RWPE2 (cell line): ENCODE results near the gene MTA3.

Experiments used
- ATAC-seq: fragments of 200-7000 bp; cut with Tn5 transposase; 3 replicates; pipeline ENCODE4 v1.9.1; 2021; ENCODE audit warnings: low read depth
- DNase-seq: peaks from one replicate; pipeline ENCODE4 v3.0.0-alpha.2; 2020; ENCODE audit warnings: low spot score
- H3K27ac ChIP-seq: fragments of 450-650 bp; 2 replicates; pipeline ENCODE4 v1.5.1; 2017; ENCODE audit warnings: mild to moderate bottlenecking; ENCODE audit not compliant: poor library complexity, severe bottlenecking
- H3K27me3 ChIP-seq: fragments of 250-450 bp; sonication (Bioruptor Pico); 2 replicates; pipeline ENCODE4 v1.5.1; 2021; ENCODE audit warnings: mild to moderate bottlenecking, moderate library complexity; ENCODE audit not compliant: insufficient read depth, poor library complexity, severe bottlenecking
- H3K36me3 ChIP-seq: fragments of 250-450 bp; sonication (Bioruptor Pico); 2 replicates; pipeline ENCODE4 v1.5.1; 2020; ENCODE audit warnings: low read depth, mild to moderate bottlenecking, moderate library complexity
- H3K4me1 ChIP-seq: fragments of 250-450 bp; sonication (Bioruptor Pico); 2 replicates; pipeline ENCODE4 v1.5.1; 2021; ENCODE audit warnings: mild to moderate bottlenecking, moderate library complexity; ENCODE audit not compliant: insufficient read depth, poor library complexity, severe bottlenecking
- H3K4me3 ChIP-seq: fragments of 250-450 bp; sonication (Bioruptor Pico); 2 replicates; pipeline ENCODE4 v1.5.1; 2021; ENCODE audit warnings: mild to moderate bottlenecking, moderate library complexity; ENCODE audit not compliant: severe bottlenecking
- H3K9me3 ChIP-seq: fragments of 250-450 bp; sonication (Bioruptor Pico); 2 replicates; pipeline ENCODE4 v1.5.1; 2021; ENCODE audit warnings: mild to moderate bottlenecking, moderate library complexity; ENCODE audit not compliant: severe bottlenecking
- TF ChIP-seq, protein P1 (sequence below): fragments of 450-650 bp; IDR thresholded peaks from one replicate; pipeline ENCODE4 v1.5.1; 2017; ENCODE audit warnings: mild to moderate bottlenecking, moderate library complexity; ENCODE audit not compliant: poor library complexity, severe bottlenecking

Gene MTA3

GRCh38 chr2:42706836-42707235, 138.4 kb downstream of the MTA3 start:
- DNase-seq, result no peak
- Histone ChIP-seq H3K27ac (no peak overlapping the region), H3K4me3 (no peak overlapping the region), H3K9me3 (no peaks in the 10 kb centered on the region), H3K4me1 (no peaks in the 10 kb centered on the region), H3K36me3 (peaks cover 6% of the 10 kb centered on the region), H3K27me3 (no peaks in the 10 kb centered on the region)
- TF ChIP-seq, protein P1, sequence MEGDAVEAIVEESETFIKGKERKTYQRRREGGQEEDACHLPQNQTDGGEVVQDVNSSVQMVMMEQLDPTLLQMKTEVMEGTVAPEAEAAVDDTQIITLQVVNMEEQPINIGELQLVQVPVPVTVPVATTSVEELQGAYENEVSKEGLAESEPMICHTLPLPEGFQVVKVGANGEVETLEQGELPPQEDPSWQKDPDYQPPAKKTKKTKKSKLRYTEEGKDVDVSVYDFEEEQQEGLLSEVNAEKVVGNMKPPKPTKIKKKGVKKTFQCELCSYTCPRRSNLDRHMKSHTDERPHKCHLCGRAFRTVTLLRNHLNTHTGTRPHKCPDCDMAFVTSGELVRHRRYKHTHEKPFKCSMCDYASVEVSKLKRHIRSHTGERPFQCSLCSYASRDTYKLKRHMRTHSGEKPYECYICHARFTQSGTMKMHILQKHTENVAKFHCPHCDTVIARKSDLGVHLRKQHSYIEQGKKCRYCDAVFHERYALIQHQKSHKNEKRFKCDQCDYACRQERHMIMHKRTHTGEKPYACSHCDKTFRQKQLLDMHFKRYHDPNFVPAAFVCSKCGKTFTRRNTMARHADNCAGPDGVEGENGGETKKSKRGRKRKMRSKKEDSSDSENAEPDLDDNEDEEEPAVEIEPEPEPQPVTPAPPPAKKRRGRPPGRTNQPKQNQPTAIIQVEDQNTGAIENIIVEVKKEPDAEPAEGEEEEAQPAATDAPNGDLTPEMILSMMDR, result no peak
- ATAC-seq, result no peak

DNA sequence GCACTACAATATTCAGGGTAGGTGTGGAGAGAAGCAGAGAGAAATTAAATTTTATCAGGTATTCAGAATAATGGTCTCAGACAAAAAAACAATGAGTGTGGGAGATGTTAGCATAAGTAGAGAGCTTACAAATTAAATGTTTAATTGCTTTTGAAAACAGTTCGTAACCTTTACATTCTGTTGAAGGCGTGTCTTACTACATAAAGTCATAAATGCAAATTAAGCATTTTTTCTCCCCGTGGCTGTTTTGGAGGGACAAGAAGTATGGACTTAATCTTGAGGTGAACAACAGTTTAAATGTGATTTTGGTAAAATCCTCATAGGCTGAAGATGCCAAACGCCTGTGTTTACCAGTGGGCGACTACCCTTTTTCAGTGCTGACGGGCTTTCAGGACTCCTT, 139.7 kb downstream of the MTA3 start:
- H3K27me3 ChIP-seq, result no peaks in the 10 kb centered on the region
- H3K4me3 ChIP-seq, result no peak overlapping the region
- no peak for ATAC-seq
- TF ChIP-seq, protein P1, result no peak
- no peaks in the 10 kb centered on the region for H3K4me1 ChIP-seq
- no peaks in the 10 kb centered on the region for H3K9me3 ChIP-seq
- no peak overlapping the region for H3K27ac ChIP-seq
- no peak for DNase-seq
- H3K36me3 ChIP-seq, result peaks cover 6% of the 10 kb centered on the region

GRCh38 chr2:42711896-42712295, 143.5 kb downstream of the MTA3 start:
- Histone ChIP-seq H3K4me1 (no peaks in the 10 kb centered on the region), H3K27ac (no peak overlapping the region), H3K9me3 (no peaks in the 10 kb centered on the region), H3K27me3 (no peaks in the 10 kb centered on the region), H3K36me3 (no peaks in the 10 kb centered on the region), H3K4me3 (no peak overlapping the region)
- ATAC-seq (no peak), DNase-seq (no peak)
- TF ChIP-seq, protein P1, result no peak

DNA sequence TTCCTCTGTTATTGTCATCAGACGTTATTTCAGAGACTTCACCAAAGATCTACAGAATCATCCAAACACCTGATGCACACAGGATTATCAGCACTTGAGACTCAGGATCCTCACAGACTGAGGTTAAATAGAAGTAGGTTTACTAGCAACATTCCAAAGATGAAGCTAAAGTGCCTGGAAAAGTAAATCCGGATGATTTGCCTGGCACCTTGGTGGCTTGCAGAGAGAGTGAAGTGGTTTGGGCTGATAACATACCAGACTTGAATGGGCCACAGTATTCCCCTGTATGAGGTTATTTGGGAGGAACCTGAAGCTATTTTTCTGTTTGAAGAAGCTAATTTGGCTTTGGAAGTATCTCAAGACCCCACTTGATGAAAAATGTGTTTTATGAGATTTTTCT, 144.5 kb downstream of the MTA3 start:
- no peak overlapping the region for H3K27ac ChIP-seq
- no peak overlapping the region for H3K4me3 ChIP-seq
- no peaks in the 10 kb centered on the region for H3K4me1 ChIP-seq
- no peaks in the 10 kb centered on the region for H3K36me3 ChIP-seq
- no peaks in the 10 kb centered on the region for H3K9me3 ChIP-seq
- H3K27me3 ChIP-seq, result no peaks in the 10 kb centered on the region
- DNase-seq, result no peak
- ATAC-seq, result no peak
- TF ChIP-seq, protein P1, result no peak

GRCh38 chr2:42713920-42714319, 145.5 kb downstream of the MTA3 start:
- DNase-seq (no peak), ATAC-seq (no peak)
- Histone ChIP-seq H3K4me1 (no peaks in the 10 kb centered on the region), H3K27ac (no peak overlapping the region), H3K4me3 (no peak overlapping the region), H3K36me3 (no peaks in the 10 kb centered on the region), H3K27me3 (no peaks in the 10 kb centered on the region), H3K9me3 (no peaks in the 10 kb centered on the region)
- TF ChIP-seq, protein P1, result no peak
